ENCODE measurements around the gene MYH9. TPM values are rescaled to one million over a fixed set of nuclear protein-coding genes. Genes with fewer than 3 reads are reported as not detected.

Gene MYH9
- total RNA-seq, 2 experiments from 2014 or later: 616 to 642 TPM

- ChIA-PET CTCF (interaction anchor here (1.1 kb wide), 1 partner anchor 9 kb away, joined by 4 read pairs; no protein-coding TSS in a partner anchor), POLR2A (interaction anchor here (1.2 kb wide), 1 partner anchor 18 kb away, joined by 4 read pairs; no protein-coding TSS in a partner anchor)
Measured at GRCh38 chr22:36348760-36349159, 39.0 kb downstream of the MYH9 start.

GRCh38 chr22:36347094-36347493 is 40.7 kb downstream of the MYH9 start:
- POLR2A ChIA-PET: interaction anchor here (1.0 kb wide), 1 partner anchor 429 kb away, joined by 3 read pairs; no protein-coding TSS in a partner anchor
- CTCF ChIA-PET: interaction anchor here (0.6 to 5.2 kb wide), 6 partner anchors 14 to 140 kb away, joined by 3 to 36 read pairs (median 3); no protein-coding TSS in a partner anchor

GRCh38 chr22:36344106-36344827 is 43.5 kb downstream of the MYH9 start:
- CTCF ChIA-PET: interaction anchor here (0.6 to 5.2 kb wide), 11 partner anchors 8 to 44 kb away, joined by 3 to 36 read pairs (median 3); no protein-coding TSS in a partner anchor
- POLR2A ChIA-PET: interaction anchor here (1.0 to 2.1 kb wide), 5 partner anchors 9 to 42 kb away, joined by 4 to 7 read pairs (median 5); no protein-coding TSS in a partner anchor

- ChIA-PET POLR2A (interaction anchor here (1.1 to 2.1 kb wide), 4 partner anchors 10 to 21 kb away, joined by 4 to 7 read pairs (median 6); no protein-coding TSS in a partner anchor), CTCF (interaction anchor here (0.8 to 5.2 kb wide), 11 partner anchors 9 to 45 kb away, joined by 3 to 36 read pairs (median 3); no protein-coding TSS in a partner anchor)
Measured at GRCh38 chr22:36343720-36344105, 44.1 kb downstream of the MYH9 start.

GRCh38 chr22:36343070-36343719 is 44.6 kb downstream of the MYH9 start:
- ChIA-PET CTCF (interaction anchor here (0.8 to 5.2 kb wide), 10 partner anchors 9 to 46 kb away, joined by 3 to 36 read pairs (median 3); no protein-coding TSS in a partner anchor), POLR2A (interaction anchor here (1.1 to 2.1 kb wide), 4 partner anchors 10 to 22 kb away, joined by 4 to 7 read pairs (median 6); no protein-coding TSS in a partner anchor)

- POLR2A ChIA-PET: no interaction called here
- CTCF ChIA-PET: interaction anchor here (0.6 to 5.2 kb wide), 6 partner anchors 8 to 129 kb away, joined by 3 to 36 read pairs (median 4); no protein-coding TSS in a partner anchor
Measured at GRCh38 chr22:36341640-36342041, 46.1 kb downstream of the MYH9 start.

- POLR2A ChIA-PET: interaction anchor here (0.8 kb wide), 1 partner anchor 24 kb away, joined by 3 read pairs; no protein-coding TSS in a partner anchor
- CTCF ChIA-PET: interaction anchor here (0.7 to 1.6 kb wide), 4 partner anchors 9 to 180 kb away, joined by 3 to 4 read pairs (median 3); no protein-coding TSS in a partner anchor
Measured at GRCh38 chr22:36340621-36341020, 47.1 kb downstream of the MYH9 start.

GRCh38 chr22:36339171-36340065 is 48.3 kb downstream of the MYH9 start:
- ChIA-PET POLR2A (interaction anchor here (0.6 to 1.6 kb wide), 6 partner anchors 13 to 49 kb away, joined by 3 to 5 read pairs (median 4); partner anchors contain the start of gene MYH9), CTCF (interaction anchor here (0.7 to 2.0 kb wide), 11 partner anchors 10 to 182 kb away, joined by 3 to 8 read pairs (median 3); no protein-coding TSS in a partner anchor)

- ChIA-PET POLR2A (interaction anchor here (0.7 kb wide), 1 partner anchor 68 kb away, joined by 4 read pairs; no protein-coding TSS in a partner anchor), CTCF (interaction anchor here (1.3 to 1.7 kb wide), 3 partner anchors 9 to 38 kb away, joined by 3 read pairs; no protein-coding TSS in a partner anchor)
Measured at GRCh38 chr22:36337365-36338130, 50.2 kb downstream of the MYH9 start.

- CTCF ChIA-PET: interaction anchor here (1.4 kb wide), 1 partner anchor 8 kb away, joined by 3 read pairs; no protein-coding TSS in a partner anchor
- POLR2A ChIA-PET: no interaction called here
Measured at GRCh38 chr22:36336246-36337182, 51.3 kb downstream of the MYH9 start.

- ChIA-PET CTCF (interaction anchor here (0.7 to 5.4 kb wide), 9 partner anchors 9 to 51 kb away, joined by 3 to 36 read pairs (median 4); partner anchors contain the start of gene MYH9), POLR2A (interaction anchor here (0.5 kb wide), 1 partner anchor 40 kb away, joined by 3 read pairs; no protein-coding TSS in a partner anchor)
Measured at GRCh38 chr22:36335621-36336020, 52.1 kb downstream of the MYH9 start.

- ChIA-PET POLR2A (interaction anchor here (0.6 to 4.4 kb wide), 5 partner anchors 10 to 51 kb away, joined by 3 to 35 read pairs (median 4); no protein-coding TSS in a partner anchor), CTCF (interaction anchor here (0.7 to 5.4 kb wide), 12 partner anchors 9 to 52 kb away, joined by 3 to 36 read pairs (median 4); partner anchors contain the start of gene MYH9)
Measured at GRCh38 chr22:36334821-36335603, 52.8 kb downstream of the MYH9 start.

- CTCF ChIA-PET: interaction anchor here (0.9 to 5.4 kb wide), 12 partner anchors 10 to 136 kb away, joined by 3 to 36 read pairs (median 4); partner anchors contain the start of gene MYH9
- POLR2A ChIA-PET: interaction anchor here (0.6 to 4.4 kb wide), 6 partner anchors 9 to 52 kb away, joined by 3 to 35 read pairs (median 4); no protein-coding TSS in a partner anchor
Measured at GRCh38 chr22:36334081-36334820, 53.5 kb downstream of the MYH9 start.

- ChIA-PET POLR2A (interaction anchor here (0.6 to 4.4 kb wide), 8 partner anchors 10 to 175 kb away, joined by 3 to 35 read pairs (median 5); no protein-coding TSS in a partner anchor), CTCF (interaction anchor here (1.0 to 5.4 kb wide), 9 partner anchors 11 to 137 kb away, joined by 3 to 36 read pairs (median 7); no protein-coding TSS in a partner anchor)
Measured at GRCh38 chr22:36333644-36334043, 54.1 kb downstream of the MYH9 start.
